Kasumi-1 (cell line): ENCODE results near the gene TRAF3.
A peak's percentile ranks its signal among the peaks of the same experiment; 100 is the strongest.
"Not testable (repeated sequence)": the region's sequence is repeated elsewhere in the genome, so short reads cannot be mapped to it uniquely, and the experiment has no call there.

Experiments
- DNase-seq, 2 experiments: peaks; one replicate each; lab custom pipeline; 2025; lab: John Stamatoyannopoulos, UW

The TRAF3 gene

GRCh38 chr14:102923925-102924486 is 146.8 kb downstream of the TRAF3 start:
- DNase-seq, result no peak

DNA sequence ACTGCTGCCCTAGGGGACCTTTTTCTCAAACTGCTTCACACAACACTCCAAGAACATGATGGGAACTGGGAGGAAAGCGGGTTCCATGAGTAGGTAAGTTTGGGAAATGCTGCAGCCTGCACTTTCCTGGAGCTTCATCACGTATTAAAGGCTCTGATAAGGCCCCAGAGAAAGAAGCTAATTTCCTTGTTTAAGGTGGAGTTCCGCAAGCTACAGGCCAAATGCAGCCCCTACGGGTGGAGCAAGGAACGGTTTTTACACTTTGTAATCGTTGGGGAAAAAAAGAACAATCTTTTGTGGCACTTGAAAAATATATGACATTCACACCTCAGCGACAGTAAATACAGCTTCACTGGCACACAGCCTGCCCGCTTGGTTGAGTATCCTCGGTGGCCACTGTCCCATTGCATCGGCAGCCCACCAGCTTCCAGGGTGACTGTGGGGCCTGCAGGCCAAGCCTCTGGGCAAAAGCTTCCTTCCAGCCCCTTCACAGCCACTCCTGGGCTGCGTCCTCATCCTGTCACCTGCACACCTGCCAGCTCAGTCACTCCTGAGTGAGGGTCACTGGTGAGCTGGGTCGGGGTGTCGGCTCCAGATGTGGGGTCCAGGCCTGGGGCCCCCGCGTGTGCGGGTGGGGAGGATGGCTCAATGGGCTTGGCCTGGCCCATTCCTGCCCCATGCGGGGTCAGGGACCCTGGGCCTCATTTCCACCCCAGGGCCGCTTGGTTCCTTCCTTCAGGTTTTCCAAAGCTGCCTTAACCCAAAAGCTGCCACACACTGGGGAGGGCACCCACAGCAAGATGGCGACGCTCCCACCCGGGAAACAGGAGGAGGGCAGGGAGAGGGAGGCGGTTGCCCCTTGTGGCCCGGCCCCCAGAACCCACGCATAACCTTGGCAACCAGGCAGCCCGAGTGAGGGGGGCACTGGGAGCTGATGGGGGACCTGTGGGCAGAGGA is 147.7 kb downstream of the TRAF3 start:
- no peak for DNase-seq

GRCh38 chr14:102925646-102926045 is 148.4 kb downstream of the TRAF3 start:
- no peak for DNase-seq

DNA sequence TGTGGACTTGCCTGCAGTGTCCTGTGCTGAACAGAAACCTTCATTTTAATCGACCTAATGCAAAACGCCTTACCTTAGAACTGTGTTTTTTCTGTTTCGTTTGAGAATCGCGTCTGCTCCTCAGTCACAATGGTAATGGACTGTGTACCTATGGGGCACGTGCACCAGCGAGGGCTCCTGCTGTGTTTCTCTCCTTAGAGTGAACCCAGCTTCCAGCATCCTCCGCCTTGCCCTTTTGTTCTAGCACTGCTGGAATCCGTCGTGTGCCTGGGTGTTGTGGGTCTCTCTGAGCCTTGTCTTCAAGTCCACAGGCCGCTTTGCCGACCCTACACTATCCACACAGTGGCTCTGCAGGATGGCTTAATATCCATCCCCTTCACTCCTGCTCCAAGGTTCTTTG is 148.9 kb downstream of the TRAF3 start:
- DNase-seq, result no peak

- not testable (repeated sequence) for DNase-seq
These were observed 149.6 kb downstream of the TRAF3 start for GRCh38 chr14:102926840-102927239.

DNA sequence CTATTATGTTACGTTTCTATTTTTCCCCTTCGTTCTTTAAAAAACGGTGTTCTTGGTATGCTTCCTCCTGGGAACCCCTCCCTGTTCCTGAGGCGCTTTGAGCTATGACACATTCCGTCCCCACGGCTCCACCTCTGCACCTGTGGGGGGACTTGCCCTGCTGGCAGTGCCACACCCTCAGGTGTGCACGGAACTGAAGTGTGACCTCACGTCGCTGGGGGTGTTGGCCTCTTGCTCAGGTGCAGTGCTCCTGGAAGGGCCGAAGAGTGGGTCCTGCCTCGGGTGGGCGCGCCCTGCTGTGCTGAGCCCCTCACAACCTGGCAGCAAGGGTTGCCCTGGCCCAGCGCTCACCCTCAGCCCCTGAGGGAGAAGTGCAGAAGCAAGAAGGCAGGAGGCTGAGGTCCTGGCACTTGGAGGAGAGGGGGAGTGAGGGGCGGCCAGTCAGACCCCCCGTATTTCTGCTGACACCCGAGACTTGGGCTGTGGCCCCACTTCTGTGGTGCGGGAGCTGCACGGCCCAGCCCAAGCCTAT is 150.2 kb downstream of the TRAF3 start:
- no peak for DNase-seq

DNA sequence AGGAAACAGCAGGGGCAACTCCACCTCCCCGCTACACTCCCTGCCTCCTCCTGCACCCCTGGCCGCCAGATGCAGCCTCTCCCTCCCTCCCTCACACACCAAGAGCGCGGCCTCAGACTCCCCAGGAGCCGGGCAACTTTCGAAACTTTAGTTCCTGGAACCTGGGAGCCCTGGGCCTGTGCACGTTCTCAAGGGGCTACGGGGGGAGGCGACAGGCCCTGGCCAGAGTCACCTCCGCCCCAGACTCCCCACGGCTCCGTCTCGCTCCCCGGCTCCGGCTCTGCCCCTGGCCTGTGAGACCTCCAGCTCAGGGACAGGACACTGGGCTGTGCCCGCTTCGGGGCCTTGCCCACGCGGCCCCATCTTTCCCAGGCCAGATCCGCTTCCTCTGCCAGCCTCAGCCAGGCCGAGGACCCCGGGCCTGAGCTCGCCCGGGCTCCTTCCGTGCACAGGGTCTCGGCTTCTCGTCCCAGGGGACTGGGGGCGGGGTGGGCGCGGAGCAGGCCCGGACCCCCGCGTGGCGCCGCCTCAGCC is 150.7 kb downstream of the TRAF3 start:
- DNase-seq, result peak; percentile 27 to 30

DNA sequence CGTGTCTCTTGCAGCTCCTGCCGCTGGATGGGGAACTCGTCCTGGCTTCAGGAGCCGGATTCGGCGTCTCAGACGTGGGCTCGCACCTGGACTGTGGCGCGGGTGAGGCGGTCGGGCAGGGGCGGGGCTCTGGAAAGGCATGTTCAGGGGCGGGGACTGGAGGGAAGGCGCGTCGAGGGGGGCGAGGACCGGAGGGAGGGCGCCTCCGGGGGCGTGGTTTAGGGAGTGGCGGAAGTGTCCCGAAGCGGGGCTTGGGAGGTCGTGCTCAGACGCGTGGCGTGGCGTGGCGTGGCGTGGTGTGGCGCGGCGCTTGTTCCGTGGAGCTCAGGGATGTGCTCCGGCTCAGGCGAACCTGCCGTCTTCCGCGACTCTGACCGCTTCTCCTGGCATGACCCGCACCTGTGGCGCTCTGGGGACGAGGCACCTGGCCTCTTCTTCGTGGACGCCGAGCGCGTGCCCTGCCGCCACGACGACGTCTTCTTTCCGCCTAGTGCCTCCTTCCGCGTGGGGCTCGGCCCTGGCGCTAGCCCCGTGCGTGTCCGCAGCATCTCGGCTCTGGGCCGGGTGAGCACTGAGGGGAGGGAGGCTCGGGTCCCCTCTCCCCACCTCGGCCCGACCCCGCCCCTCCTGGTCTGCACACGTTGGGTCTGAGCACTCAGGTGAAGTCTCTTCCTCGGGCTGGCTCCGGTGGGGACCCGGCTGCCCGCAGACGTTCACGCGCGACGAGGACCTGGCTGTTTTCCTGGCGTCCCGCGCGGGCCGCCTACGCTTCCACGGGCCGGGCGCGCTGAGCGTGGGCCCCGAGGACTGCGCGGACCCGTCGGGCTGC is 151.4 kb downstream of the TRAF3 start:
- peak; percentile 72 to 76 for DNase-seq

DNA sequence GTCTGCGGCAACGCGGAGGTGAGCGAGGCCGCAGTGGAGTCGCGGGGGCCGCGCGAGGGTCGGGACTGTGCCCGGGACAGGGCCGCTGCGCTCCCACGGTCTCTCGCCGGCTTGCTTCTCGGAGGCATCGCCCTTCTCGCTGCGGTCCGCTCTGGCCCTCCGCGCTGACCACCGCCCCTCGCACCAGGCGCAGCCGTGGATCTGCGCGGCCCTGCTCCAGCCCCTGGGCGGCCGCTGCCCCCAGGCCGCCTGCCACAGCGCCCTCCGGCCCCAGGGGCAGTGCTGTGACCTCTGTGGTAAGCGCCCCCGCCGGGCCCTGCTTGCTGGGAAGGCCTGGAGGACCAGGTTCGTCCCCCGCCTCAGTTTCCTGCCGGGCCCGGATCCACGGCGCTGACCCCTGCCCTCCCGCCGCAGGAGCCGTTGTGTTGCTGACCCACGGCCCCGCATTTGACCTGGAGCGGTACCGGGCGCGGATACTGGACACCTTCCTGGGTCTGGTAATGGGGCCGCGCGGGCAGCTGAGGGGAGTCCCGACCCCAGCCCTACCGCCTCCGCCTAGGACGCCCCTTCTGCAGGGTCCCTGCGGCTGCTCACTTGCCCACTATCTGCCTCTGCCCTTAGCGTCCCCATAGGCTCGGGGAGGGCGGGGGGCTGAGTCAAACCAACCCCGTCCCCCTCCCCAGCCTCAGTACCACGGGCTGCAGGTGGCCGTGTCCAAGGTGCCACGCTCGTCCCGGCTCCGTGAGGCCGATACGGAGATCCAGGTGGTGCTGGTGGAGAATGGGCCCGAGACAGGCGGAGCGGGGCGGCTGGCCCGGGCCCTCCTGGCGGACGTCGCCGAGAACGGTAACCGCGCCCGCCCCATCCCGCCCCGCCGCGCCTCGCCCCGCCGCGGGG is 152.2 kb downstream of the TRAF3 start:
- no peak for DNase-seq

DNA sequence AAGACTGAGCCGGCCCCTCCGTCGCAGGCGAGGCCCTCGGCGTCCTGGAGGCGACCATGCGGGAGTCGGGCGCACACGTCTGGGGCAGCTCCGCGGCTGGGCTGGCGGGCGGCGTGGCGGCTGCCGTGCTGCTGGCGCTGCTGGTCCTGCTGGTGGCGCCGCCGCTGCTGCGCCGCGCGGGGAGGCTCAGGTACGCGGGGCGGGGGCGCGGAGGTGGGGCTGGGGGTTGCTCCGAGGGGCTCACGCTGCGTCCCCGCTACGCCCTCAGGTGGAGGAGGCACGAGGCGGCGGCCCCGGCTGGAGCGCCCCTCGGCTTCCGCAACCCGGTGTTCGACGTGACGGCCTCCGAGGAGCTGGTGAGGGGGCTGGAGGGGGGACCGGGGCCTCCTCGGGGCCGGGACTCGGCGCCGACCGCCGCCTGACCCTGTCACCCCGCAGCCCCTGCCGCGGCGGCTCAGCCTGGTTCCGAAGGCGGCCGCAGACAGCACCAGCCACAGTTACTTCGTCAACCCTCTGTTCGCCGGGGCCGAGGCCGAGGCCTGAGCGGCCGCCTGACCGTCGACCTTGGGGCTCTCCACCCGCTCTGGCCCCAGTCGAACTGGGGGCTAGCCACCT is 153.0 kb downstream of the TRAF3 start:
- no peak for DNase-seq

DNA sequence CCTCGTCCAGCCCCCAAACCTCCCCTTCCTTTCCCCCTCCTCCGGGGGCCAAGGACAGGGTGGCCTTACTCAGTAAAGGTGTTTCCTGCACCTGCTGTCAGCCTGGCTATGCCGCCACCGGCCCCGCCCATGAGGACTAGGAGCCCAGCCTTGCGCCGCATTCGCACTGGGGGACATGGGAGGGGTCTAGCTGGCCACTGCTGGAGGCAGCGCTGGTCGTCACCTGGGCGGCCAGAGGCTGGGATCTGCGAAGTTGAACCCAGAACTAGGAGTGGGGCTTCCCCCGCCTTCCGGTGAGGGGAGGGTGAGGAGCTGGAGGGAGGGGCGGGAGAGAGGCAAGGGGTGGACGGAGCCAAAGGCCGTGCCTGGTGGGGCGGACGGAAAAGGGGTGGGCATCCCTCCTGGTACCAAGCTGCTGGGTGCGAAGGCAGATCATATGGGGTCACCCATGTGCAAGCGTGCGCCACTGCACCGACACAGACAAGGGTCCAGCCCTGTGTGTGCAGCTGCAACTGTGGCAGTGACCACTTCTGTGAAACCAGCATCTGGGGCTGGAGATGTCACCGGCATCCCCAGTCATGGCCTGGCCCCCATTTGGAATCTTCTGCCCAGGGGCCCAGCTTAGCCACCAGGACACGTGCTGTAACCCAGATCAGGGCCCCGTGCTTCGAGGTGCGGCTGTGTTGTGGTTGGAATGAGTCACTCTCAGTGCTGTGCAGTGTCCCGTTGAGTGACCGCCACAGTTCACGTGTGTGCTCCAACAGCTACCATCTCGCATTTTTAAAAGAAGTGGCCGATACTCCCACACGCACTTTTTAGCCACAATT is 153.7 kb downstream of the TRAF3 start:
- no peak for DNase-seq

GRCh38 chr14:102931580-102932285 is 154.5 kb downstream of the TRAF3 start:
- no peak for DNase-seq

DNA sequence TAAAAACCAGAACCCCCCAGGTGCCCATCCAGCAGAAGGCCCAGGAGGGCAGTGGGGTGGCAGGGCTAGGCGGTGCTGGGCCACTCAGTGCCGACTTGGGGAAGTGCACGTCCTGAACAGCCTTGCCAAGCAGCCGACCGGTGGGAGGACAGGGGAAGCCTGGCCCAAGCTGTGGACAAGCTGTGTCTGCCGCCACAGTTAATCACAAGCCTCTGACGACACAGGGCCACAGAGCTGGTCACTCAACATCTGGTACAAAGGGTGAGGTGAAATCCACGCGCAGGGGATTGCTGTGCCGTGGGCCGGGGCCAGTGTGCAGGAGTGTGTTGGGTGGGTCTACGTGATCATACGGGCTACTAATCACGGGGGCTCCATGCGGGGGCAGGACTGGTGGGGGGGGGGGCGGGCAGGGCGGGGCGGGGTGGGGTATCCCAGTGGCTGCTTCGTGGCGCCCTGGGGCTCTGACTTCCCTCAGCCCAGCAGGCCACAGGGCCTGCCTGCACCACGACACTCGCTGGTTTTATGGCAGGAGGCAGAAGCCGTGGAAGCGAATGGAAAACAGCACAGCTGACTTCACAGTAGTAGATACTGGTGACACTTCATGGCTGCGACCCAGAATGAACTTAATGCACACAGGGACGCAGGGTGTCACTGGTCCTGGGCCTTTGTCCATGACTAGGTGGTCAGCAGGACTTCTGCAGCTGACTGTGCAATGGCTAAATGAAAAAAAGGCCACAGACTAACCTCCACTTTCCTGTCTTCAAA is 155.4 kb downstream of the TRAF3 start:
- no peak for DNase-seq

DNA sequence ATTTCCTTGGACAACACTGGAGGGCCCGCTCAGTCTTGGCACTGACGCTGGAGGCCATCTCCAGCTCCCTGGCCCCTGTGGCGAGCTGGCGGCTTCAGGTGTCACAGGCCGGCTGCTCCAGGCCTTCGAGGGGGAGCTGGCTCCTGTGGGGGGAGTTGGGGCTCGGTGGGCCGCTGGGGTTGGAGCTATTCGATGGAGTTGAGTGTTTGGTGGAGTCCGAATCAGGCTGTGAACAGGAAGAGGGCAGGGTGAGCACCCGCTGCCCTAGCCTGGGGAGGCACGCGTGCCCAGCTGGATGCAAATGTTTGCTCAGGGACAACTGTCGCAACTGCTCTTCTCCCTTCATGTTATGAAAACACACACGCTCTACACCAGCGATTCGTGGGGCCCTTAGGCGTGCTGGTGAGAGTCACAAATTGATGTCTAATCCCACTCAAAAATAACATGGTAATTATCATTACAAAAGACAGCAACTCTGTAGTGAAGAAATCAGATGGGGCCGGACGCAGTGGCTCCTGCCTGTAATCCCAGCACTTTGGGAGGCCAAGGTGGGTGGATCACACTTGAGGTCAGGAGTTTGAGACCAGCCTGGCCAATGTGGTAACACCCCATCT is 156.5 kb downstream of the TRAF3 start:
- DNase-seq, result no peak

- DNase-seq, result no peak
These were observed 158.5 kb downstream of the TRAF3 start for GRCh38 chr14:102935756-102936155.

GRCh38 chr14:102937331-102938175 is 160.3 kb downstream of the TRAF3 start:
- DNase-seq, result no peak

GRCh38 chr14:102938191-102938590 is 160.9 kb downstream of the TRAF3 start:
- no peak for DNase-seq
